HG03521 (cell line): ENCODE data around the gene PPP1CC.

Experiments
- ATAC-seq: cut with Tn5 transposase; IDR thresholded peaks from one replicate; pipeline ENCODE4 v1.9.1; 2021; ENCODE audit warnings: mild to moderate bottlenecking, moderate library complexity; ENCODE audit not compliant: unreplicated experiment

Gene PPP1CC

DNA sequence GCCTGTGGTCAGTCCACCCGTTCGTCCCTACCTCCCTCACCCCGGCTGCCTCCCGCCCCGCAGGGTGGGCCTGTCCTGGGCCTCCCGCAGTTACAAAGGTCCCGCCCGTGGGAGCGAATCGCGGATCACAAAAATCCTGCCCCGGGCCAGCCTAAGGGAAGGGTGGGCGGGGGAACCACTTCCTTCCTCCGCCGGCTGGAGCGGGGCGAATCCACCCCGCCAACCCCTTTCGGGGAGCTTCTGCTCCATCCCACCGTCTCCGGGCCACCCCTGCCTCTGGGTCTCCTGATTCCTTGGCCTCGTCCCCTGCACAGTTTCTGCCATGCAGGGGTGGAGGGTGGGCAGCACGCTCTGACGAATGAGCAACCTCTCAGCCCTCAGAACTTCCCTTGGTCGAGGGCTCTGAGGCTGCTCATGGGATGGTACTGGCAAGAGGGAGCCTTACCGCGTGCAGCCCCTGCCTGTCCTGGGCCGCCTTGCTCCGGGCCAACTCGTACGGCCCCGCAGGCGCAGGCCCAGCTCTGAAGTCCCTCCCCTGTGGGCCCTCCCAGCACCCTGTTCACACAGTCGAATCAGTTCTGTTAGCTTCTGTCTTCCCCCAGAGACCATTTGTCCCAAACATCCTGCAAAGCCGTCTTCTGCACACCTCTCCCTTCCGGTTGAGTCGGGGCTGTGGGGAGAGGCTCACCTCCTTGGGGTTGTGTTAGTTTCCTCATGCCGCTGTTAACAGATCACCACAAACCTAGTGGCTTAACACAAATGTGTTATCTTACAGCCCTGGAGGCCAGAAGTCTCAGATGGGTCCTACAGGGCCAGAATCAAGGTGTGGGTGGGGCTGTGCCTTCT lies 53.2 kb downstream of the PPP1CC start:
- ATAC-seq = peak; percentile 47

GRCh38 chr12:110688446-110689280 lies 54.0 kb downstream of the PPP1CC start, which contains the start of gene HVCN1:
Gene HVCN1 (minus strand): TSS chr12:110689115. CDS start chr12:110683245, 5,870 bp downstream.
- ATAC-seq = peak; percentile 35

DNA sequence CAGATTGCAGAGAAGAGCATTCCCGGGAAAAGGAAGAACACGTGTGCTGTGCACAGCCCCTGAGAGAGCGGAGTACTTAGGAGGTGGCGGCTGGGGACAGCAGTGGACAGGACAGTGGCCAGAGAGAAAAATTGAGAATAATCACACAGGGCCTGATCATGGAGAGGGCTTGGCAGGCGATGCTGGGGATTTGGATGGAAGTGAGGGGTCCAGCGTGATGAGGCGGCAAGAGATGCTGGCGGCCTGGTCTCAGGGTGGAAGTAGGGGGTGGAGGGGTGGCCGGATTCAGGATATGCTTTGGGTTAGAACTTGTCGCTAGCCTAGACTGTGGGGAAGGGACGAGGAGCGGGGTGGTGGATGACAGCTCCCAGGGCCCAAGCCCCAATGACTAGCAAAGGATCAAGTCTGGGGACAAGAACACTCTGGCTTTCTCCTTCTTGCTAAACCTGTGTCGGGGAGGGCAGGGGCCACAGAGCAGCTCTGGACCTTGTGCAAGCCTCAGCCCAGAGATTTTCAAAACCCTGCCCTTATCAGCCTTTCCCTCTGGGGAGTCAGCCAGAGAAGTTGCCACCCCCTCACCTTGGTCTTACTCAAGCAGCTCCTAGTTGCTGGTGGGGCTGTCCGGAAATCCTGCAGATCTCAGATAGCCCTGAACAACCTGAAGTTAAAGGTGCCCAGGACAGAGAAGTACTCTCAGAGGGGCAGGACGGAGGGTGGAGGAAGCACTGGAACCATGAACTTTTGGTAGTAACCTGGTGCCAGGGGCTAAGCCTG lies 55.1 kb downstream of the PPP1CC start:
- no peak for ATAC-seq

DNA sequence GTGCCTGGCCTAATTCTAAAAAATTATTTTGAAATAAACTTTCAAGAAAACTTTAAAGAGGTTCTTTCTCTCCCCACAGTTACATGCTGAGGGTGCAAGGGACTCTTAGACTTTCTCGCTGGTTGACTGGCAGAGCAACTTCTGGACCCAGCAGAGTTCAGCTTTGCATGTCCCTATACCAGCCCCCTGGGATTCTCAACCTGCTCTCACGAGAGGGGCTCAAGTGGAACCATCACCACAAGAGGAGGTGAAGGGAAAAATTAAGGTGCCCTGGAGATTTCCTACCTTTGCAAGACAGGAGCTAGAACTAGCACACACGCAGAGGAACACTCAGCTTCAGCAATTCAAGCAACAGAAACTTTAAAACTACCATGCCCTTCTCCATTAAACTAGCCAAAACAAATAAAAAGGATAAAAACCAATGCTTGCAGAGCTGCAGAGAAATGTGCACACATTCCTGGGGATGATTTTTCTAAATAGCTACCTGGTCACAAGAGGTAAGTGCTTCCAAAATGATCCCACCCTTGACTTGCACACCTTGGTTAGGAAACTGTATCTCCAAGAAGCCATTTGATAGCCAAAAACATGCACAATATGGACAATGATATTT lies 56.3 kb downstream of the PPP1CC start:
- ATAC-seq = no peak

DNA sequence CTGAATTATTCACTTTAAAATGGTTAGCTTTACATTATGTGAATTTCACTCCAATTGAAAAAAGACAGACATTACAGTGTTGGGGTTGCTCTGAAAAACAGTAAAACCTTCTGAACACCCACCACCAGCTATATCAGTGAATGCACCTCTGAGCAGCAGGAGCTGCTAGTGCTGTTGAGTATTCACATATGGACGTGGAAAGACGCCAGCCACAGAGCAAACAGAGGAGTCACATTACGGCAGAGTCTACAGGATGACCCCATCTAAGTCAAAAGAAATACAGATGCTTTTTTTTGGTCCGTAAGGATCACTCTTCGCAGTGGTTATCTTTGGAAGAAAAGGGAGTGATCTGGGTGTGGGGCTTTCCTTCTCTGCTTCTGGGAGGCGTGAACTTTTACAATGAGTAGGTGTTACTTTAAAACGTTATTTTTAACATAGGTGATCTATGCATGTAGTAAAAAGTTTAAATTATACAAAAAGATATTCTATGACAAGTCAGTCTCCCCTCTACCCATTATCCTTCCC lies 58.3 kb downstream of the PPP1CC start:
- ATAC-seq = no peak

- no peak for ATAC-seq
These were observed 58.8 kb downstream of the PPP1CC start for GRCh38 chr12:110683888-110684287.

DNA sequence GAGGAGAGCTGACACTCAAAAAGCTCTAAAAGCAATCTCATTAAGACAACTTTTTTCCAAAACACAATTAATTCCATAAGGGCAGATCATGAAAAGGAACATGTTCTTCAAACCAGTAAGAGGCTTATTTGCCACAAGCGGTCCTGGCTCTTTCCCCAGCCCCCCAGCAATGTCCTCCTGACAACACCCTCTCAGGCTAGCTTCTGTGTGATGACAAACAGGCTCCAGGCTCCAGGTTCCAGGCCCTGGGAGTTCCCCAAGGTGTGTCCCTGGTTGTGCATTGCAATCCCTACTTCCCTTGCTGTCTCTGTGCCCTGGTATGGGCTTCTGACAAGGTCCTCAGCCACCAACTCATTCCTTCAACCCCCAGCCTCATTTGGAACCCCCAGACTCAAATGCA lies 62.7 kb downstream of the PPP1CC start:
- ATAC-seq = no peak

DNA sequence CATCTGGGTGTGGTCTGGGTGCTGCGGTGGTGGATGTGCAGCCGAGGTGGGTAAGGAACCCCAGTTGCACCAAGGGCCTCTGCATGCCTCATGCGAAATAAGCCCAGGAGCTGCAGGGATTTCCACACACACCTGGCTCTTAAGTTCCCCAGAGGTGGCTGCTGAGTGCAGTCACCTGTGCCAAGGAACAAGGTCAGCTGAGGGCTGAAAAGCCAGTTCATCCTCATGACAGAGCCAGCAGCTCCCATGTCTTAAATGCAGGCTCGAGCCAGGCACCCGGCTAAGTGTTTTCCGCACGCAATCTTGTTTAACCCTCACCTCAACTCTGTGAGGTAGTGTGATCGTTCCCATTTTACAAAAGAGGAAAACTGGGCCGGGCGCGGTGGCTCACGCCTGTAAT lies 63.5 kb downstream of the PPP1CC start:
- ATAC-seq = no peak

DNA sequence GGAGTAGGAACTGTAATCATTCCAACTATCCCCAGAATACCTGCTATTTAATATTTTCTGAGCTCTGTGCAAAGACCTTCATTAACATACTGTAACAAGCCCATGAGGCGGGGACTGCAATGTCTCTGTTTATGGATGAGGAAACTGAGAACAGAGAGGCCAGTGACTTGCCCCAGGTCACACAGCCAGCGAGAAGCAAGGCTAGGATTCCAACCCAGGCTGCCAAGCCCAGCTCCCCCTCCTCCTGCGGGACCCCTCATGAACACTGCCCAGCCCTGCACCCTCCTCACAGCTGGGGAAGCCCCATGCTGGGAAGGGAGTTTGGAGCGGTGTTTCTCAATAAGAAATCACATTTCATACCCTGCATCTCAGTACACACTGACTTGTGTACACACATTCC lies 64.7 kb downstream of the PPP1CC start:
- no peak for ATAC-seq

DNA sequence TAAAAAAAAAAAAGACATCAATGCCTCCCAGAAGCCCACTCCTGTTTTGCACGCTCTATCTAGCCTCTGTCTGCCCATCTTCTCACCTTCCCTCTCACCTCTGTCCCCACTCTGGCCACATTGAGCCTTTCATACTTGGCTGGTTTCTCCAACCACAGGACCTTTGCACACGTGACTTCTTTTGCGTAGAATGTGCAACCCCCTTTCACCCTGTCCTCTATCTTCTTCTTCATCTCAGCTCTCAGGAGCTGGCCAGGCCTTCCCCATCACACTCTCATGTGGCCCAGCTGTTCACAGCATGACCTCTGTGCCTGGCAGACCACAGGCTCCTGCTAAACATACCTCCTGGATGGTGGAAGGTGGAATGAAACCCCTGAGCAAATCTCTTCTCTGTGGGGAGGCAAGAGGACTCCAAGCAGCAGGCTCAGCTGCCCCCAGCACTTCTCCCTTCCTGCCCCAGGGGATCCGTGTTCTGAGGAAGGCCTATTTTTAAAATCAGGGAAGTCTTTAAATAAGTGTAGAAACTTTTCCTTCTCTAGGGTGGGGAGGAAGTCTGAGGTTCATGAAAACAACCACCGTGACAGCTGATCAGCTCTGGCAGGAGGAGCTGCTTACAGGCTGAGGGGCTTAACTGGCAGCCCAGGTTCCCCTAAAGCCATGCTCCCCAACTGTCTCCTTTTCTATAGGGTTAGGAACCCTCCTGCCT lies 65.3 kb downstream of the PPP1CC start:
- ATAC-seq = peak; percentile 53

DNA sequence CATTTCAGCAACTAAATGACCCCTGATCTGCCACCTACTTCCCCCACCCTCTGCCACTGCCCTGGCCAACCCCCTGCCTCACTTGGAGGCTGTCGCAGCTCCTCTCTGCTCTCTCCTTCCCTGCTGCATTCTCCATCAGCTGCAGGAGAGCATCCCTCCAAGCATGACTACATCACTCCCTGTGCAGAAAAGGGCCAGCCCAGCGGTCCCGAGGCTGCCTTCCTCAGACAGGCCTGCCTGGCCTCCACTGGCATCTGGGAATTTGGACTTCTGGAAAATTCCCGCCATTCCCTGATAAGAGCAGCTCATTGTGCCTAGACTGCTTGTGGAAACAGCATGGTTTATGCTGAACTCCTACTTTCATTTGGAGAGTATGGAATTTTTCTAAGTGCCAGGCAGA lies 66.5 kb downstream of the PPP1CC start:
- no peak for ATAC-seq

DNA sequence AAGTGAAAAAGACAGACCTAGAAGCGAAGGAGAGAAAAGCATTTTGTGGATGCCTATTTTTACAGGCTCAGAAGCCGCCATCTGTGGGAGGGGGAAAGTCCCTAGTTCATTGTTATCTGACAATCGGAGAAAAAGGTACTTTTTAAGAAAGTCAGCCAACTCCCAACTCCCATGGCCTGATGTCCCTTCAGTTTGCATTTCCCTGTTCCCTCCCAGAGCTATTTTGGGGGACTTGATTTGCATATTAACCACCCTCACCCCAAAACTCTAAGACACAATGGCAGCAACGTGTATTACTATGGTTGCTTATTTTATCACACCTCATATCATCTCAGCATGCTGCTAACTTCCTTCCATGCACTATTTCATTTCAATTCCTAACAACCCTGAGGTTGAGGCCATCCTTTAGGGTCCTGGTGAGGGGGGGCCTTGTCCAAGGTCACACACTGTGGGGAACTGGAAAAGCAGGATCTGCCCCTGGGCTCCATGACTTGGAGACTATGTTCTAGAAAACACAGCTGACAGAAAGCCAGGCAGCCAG lies 72.5 kb downstream of the PPP1CC start:
- peak; percentile 55 for ATAC-seq
